OCI-LY3 (cell line): ENCODE results near the gene NR1D2.

Source experiments
- CTCF ChIP-seq: fragments of 200-600, 300-600 bp; sonication (generic); IDR thresholded peaks from 2 replicates; pipeline ENCODE4 v1.5.1; 2014; ENCODE audit warnings: antibody characterized with exemption, low read length, low read depth
- EZH2phosphoT487 ChIP-seq: fragments of 200-600 bp; shearing (Covaris generic); IDR thresholded peaks from 2 replicates; pipeline ENCODE4 v1.6.1; 2018; ENCODE audit warnings: antibody characterized with exemption, mixed run types, low read depth

DNA sequence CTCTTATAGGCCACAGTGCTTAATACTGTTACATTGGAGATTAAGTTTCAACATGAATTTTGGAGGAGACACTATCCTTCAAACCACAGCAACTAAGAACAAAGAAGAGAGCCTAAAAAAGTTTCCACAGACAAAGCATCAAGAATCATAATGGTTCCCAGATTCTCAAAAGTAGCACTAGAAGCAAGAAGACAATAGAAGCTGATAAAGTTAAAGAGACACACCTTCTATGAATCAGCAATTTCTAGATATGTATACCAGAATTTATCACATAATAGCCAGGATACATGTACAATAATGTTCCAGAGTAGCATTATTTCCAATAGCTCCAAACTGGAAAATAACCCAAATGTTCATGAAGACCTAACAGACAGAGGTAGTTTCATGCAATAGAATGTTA, 40.5 kb upstream of the NR1D2 start:
- no peak for TF ChIP-seq CTCF
- no peak for TF ChIP-seq EZH2phosphoT487
